Transverse colon (tissue), 3 donors: ENCODE results near the gene ZFPL1.

ENCODE experiments used
- CTCF ChIP-seq, 5 experiments: fragments of 200-600 bp in 3 of 5; fragments of 450-650 bp in 2 of 5; sonication (generic) in 3 of 5; IDR thresholded peaks; 1 replicate in 2 of 5; 2 replicates in 3 of 5; pipeline ENCODE4 v1.5.1; 2016 to 2017; ENCODE audit warnings: antibody characterized with exemption in 5 of 5, inconsistent platforms in 3 of 5, mild to moderate bottlenecking in 2 of 5, moderate library complexity in 1 of 5
- EP300 ChIP-seq: sonication (generic); formaldehyde crosslinking; IDR thresholded peaks from one replicate; pipeline ENCODE4 v1.6.1; 2017; ENCODE audit warnings: antibody characterized with exemption, low read depth
- POLR2A ChIP-seq: fragments of 450-650 bp; IDR thresholded peaks from one replicate; pipeline ENCODE4 v1.6.1; 2016; ENCODE audit warnings: antibody characterized with exemption, mild to moderate bottlenecking, moderate library complexity

GRCh38 chr11:65077451-65077850, 6.6 kb upstream of the ZFPL1 start:
- TF ChIP-seq CTCF (IDR thresholded peaks at IDR 0.05) (no peak), POLR2A (no peak), EP300 (no peak)
